EH (cell line): ENCODE results near the gene MRPL47.

ENCODE experiments used
- DNase-seq: peaks from one replicate; pipeline ENCODE4 v3.0.0-alpha.2; 2015; ENCODE audit warnings: low read depth

MRPL47 gene

GRCh38 chr3:179591313-179591712 is 13.1 kb downstream of the MRPL47 start:
- no peak for DNase-seq

GRCh38 chr3:179590669-179591068 is 13.8 kb downstream of the MRPL47 start:
- no peak for DNase-seq

GRCh38 chr3:179589143-179589542 is 15.3 kb downstream of the MRPL47 start:
- DNase-seq: peak; percentile 34

- no peak for DNase-seq
Observed at GRCh38 chr3:179580992-179581391, 23.4 kb downstream of the MRPL47 start.

GRCh38 chr3:179565496-179565895 is 38.9 kb downstream of the MRPL47 start:
- no peak for DNase-seq

GRCh38 chr3:179563271-179563783 is 41.1 kb downstream of the MRPL47 start:
- peak; percentile 81 for DNase-seq

GRCh38 chr3:179562591-179563270 is 41.7 kb downstream of the MRPL47 start, which contains the start of gene ACTL6A:
TSS of gene ACTL6A (plus strand) at chr3:179562926. CDS start at chr3:179563093, 167 bp downstream.
- DNase-seq: peak; percentile 99

GRCh38 chr3:179560791-179561190 is 43.6 kb downstream of the MRPL47 start:
- DNase-seq: peak; percentile 13

- DNase-seq: peak; percentile 74
Observed at GRCh38 chr3:179558742-179559364, 45.6 kb downstream of the MRPL47 start.

GRCh38 chr3:179551349-179552105 is 52.9 kb downstream of the MRPL47 start:
- DNase-seq: no peak

- DNase-seq: no peak
Observed at GRCh38 chr3:179546814-179547241, 57.6 kb downstream of the MRPL47 start.

- DNase-seq: peak; percentile 78
Observed at GRCh38 chr3:179544981-179545645, 59.3 kb downstream of the MRPL47 start.

GRCh38 chr3:179542375-179542774 is 62.1 kb downstream of the MRPL47 start:
- no peak for DNase-seq

- no peak for DNase-seq
Observed at GRCh38 chr3:179541596-179541995, 62.8 kb downstream of the MRPL47 start.

GRCh38 chr3:179541094-179541493 is 63.3 kb downstream of the MRPL47 start:
- no peak for DNase-seq
